ENCODE data around the gene CYB561D2. TPM values are rescaled to one million over a fixed set of nuclear protein-coding genes. Genes with fewer than 3 reads are reported as not detected.

The CYB561D2 gene
- total and polyA plus RNA-seq, 2 of the 13 experiments (the other 11 are each of a cell fraction or from before 2014, with no cell fraction given), result 11.1 to 17.2 TPM

DNA sequence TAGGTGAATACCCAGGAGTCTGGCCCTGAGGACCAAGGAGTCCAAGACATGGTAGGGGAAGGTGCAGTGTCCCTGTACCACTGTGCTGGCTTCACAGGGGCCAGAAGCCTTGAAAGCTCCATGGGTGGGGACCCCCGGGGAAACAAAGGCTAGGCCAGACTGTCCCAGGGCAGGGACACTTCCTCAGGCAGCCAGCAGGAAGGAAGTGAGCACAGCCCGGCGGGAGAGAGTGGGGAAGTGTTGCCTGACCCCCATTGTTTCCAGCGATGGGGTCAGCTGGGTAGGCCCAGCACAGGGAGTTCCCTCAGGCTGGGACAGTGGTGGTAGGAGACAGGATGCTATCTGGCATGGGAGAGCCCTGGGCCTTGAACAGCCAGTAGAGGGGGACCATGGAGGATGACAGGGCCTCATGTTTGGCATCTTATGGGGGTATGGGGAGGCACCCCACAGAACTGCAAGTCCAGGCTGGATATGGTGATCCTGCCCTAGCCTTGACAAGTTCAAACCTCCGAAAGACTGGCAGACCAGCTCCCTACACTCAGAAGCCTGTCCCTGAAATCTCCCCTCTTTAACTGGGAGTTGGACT lies 27.0 kb upstream of the CYB561D2 start:
- in situ Hi-C loops (cut with HindIII; ENCODE audit: extremely low pct_ligation_motif_present, low pct_unique_long_range_greater_than_20kb) (loop anchor here (5.0 kb wide), 1 partner anchor 61 kb away; no protein-coding TSS in a partner anchor), intact Hi-C loops (cut with micrococcal nuclease; ENCODE audit: unreplicated experiment) (loop anchor here (1.0 kb wide), 2 partner anchors 20 to 49 kb away; partner anchors contain the start of gene HYAL1)
- Histone ChIP-seq H3K4me3 (replicated peaks in 1 of 3; ENCODE audit: insufficient read depth in 1 of 3, low read depth in 2 of 3, low read length in 3 of 3) (peak overlapping the region in 1 of 3 experiments; percentile 17; a peak in 1 of 6 replicates), H3K27me3 (ENCODE audit: control insufficient read depth in 1 of 2, insufficient read depth in 2 of 2, low read length in 2 of 2) (no peaks in the 10 kb centered on the region; a peak in 1 of 5 replicates), H3K4me1 (ENCODE audit: insufficient read depth, low read length) (peaks cover 69% of the 10 kb centered on the region), H2AFZ (ENCODE audit: low read length) (no peak overlapping the region), H3K4me2 (ENCODE audit: low read depth, low read length) (peak overlapping the region; percentile 94; the same call in 1 of the 2 replicates), H3K9ac (ENCODE audit: insufficient read depth, low read depth, low read length) (peak overlapping the region; percentile 7; the same call in 1 of the 2 replicates), H3K79me2 (ENCODE audit: insufficient read depth, low read length) (peaks cover 35% of the 10 kb centered on the region), H3K27ac (ENCODE audit: extremely low read length, insufficient read depth, low read length) (peak overlapping the region; percentile 100), H3K9me3 (ENCODE audit: low read length) (no peaks in the 10 kb centered on the region), H3K36me3 (replicated peaks in 1 of 2; ENCODE audit: control insufficient read depth in 1 of 2, insufficient read depth in 2 of 2, low read length in 2 of 2) (peaks cover 3 to 21% of the 10 kb centered on the region in 2 experiments; a peak in 4 of 5 replicates), H4K20me1 (ENCODE audit: insufficient read depth, low read length) (no peaks in the 10 kb centered on the region)
- DNase-seq (ENCODE audit: low spot score) (no peak), FAIRE-seq (no peak), ATAC-seq (no peak)
- 62% methylated on average over 3 of the region's 5 CpGs for WGBS (ENCODE audit: low lambda C conversion rate)
- POLR2A ChIA-PET, result interaction anchor here (0.7 to 13.0 kb wide), 10 partner anchors 13 to 66 kb away, joined by 3 to 222 read pairs (median 6); partner anchors contain the start of genes CYB561D2, HYAL1, HYAL3 and IFRD2
- BruUV-seq (replicated peaks), result no TSS peak
- TF ChIP-seq KMT2B (CRISPR knock-in tag; IDR thresholded peaks at IDR 0.05) (no peak), ZNF274 (CRISPR knock-in tag; IDR thresholded peaks at IDR 0.05) (0 out of 2 replicates have a peak, but pooled peaks have one; percentile 6), BRCA1 (CRISPR knock-in tag; IDR thresholded peaks at IDR 0.05) (no peak), SRY (CRISPR knock-in tag; IDR thresholded peaks at IDR 0.05) (0 out of 2 replicates have a peak, but pooled peaks have one; percentile 52), PRDM10 (CRISPR knock-in tag; IDR thresholded peaks at IDR 0.05; ENCODE audit: low read depth) (0 out of 2 replicates have a peak, but pooled peaks have one; percentile 6), FOXO4 (CRISPR knock-in tag; conservative IDR thresholded peaks at IDR 0.05) (0 out of 2 replicates have a peak, but pooled peaks have one; percentile 54), GABPA (IDR thresholded peaks at IDR 0.05; ENCODE audit: low read depth, low read length) (no peak), GABPA (CRISPR knock-in tag; IDR thresholded peaks at IDR 0.05; ENCODE audit: low read depth) (0 out of 2 replicates have a peak, but pooled peaks have one; percentile 10), SOX13 (IDR thresholded peaks at IDR 0.05) (no peak), SOX13 (CRISPR knock-in tag; conservative IDR thresholded peaks at IDR 0.05 in 1 of 2, IDR thresholded peaks at IDR 0.05 in 1 of 2) (0 out of 4 replicates have a peak, but pooled peaks of 1 of the 2 experiments have one; percentile 6), SRSF9 (IDR thresholded peaks at IDR 0.05; ENCODE audit: borderline replicate concordance, insufficient read depth, low read depth, low read length, poor library complexity, severe bottlenecking) (no peak), RELA (CRISPR knock-in tag; IDR thresholded peaks at IDR 0.05) (no peak)
- TF ChIP-seq, protein P1, sequence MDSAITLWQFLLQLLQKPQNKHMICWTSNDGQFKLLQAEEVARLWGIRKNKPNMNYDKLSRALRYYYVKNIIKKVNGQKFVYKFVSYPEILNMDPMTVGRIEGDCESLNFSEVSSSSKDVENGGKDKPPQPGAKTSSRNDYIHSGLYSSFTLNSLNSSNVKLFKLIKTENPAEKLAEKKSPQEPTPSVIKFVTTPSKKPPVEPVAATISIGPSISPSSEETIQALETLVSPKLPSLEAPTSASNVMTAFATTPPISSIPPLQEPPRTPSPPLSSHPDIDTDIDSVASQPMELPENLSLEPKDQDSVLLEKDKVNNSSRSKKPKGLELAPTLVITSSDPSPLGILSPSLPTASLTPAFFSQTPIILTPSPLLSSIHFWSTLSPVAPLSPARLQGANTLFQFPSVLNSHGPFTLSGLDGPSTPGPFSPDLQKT (CRISPR knock-in tag; IDR thresholded peaks at IDR 0.05; ENCODE audit: borderline replicate concordance), result no peak
- CTCF ChIA-PET (ENCODE audit: low intra/inter-chr PET ratio, low total read pairs), result interaction anchor here (1.1 to 1.5 kb wide), 4 partner anchors 21 to 66 kb away, joined by 4 to 14 read pairs (median 7); partner anchors contain the start of genes HYAL1 and IFRD2
